ENCODE measurements around the gene RAD51AP1.
A peak's percentile ranks its signal among the peaks of the same experiment; 100 is the strongest.

The RAD51AP1 gene

DNA sequence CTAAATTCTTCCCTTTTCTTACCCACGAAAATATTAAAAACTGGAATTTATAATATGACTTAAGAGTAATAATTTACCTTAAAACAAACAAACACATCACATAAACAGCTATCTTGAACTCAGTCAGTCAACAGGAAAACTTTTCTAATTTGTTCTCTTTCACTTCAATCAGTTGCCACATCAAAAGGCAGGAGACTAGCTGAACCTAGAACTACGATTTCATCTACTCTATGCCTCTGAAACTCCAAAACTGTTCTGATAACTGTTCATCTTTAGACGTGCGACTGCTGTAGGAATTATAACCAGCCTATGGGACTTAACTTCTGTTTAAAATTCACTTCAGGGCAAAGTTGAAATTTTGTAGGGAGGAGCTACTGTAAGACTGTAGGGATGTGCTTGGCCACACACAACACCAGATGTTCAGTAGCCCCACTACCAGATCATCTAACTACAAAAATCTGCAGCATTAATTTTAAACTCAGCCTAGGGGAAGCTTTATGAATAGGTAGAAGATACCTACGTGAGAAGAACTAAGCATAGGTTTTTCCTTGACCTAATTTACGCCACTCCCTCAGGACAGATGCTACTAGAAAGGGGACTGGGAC, 7.6 kb upstream of the RAD51AP1 start:
- TF ChIP-seq, protein P1, sequence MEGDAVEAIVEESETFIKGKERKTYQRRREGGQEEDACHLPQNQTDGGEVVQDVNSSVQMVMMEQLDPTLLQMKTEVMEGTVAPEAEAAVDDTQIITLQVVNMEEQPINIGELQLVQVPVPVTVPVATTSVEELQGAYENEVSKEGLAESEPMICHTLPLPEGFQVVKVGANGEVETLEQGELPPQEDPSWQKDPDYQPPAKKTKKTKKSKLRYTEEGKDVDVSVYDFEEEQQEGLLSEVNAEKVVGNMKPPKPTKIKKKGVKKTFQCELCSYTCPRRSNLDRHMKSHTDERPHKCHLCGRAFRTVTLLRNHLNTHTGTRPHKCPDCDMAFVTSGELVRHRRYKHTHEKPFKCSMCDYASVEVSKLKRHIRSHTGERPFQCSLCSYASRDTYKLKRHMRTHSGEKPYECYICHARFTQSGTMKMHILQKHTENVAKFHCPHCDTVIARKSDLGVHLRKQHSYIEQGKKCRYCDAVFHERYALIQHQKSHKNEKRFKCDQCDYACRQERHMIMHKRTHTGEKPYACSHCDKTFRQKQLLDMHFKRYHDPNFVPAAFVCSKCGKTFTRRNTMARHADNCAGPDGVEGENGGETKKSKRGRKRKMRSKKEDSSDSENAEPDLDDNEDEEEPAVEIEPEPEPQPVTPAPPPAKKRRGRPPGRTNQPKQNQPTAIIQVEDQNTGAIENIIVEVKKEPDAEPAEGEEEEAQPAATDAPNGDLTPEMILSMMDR (conservative IDR thresholded peaks at IDR 0.05; ENCODE audit: low read length) = no peak
- H3K4me3 ChIP-seq (ENCODE audit: low read length) = no peak overlapping the region
- DNase-seq (ENCODE audit: low read depth) = no peak

DNA sequence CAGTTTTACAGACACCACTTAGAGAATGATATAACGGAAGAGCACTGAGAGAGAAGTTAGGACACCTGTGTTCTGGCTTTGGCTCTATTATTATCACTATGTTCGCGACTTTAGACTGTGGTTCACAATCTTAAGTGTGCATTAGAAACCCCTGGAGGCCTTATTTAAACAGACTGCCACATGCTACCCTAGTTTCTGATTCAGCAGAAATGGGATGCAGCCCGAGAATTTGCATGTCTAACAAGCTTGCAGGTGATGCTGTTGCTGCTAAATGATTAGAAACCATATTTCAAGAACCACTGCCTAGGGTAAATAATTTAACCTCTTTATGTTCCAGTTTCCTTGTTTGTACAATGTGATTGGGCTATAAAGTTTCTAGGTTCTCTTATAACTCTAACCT, 3.6 kb upstream of the RAD51AP1 start:
- TF ChIP-seq, protein P1 (conservative IDR thresholded peaks at IDR 0.05; ENCODE audit: low read length) = no peak
- no peak overlapping the region for H3K4me3 ChIP-seq (ENCODE audit: low read length)
- no peak for DNase-seq (ENCODE audit: low read depth)

DNA sequence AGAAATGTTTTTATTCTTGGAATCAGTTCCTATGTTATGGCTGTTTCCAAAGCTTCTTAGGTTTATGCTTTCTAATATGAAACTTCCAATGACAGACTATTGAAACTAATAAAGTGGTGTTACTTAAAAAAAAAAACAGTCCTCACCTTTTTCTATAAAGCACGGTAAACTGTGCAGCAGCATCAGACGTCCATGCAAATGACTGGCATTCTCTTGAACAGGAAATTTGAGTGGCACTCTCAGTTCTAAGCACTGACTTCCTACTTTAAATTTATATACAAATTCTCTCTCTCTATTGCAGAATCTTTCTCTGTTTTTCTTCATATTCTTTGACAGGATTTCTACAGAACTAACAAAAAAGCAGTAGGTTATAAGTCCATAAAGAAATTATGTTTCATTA, 2.8 kb upstream of the RAD51AP1 start:
- TF ChIP-seq, protein P1 (conservative IDR thresholded peaks at IDR 0.05; ENCODE audit: low read length) = no peak
- H3K4me3 ChIP-seq (ENCODE audit: low read length) = no peak overlapping the region
- DNase-seq (ENCODE audit: low read depth) = no peak

DNA sequence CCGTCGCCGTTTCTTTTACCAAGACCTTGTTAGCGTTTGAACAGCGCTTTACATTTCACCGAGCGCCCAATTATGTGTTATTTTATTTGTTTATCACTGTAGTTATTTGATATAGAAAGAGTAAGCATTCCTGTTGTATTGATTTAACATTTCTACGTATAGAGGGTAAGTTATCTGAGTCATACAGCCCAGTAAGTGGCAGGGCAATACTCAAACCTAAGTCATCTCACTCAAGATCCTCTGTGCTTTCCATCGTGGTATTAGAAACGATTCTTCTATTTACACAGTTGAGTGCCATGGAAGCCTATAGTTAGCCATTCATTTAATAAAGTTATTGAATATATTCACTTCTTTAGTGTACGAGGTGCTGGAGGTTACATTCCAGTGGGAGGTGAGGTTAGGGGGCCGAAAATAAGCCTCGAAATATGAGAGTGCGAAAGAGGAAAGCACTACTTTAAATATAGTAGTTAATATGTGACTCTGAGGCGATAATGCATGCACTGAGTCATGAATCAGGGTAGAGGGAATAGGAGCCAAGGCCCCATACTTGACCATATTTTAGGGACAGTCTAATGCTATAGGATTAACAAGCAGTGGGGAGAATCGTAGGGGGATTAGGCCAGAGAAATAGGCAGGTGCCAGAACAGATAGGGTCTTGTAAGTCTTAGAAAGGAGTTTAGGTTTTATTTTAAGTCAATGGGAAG, 629 bp downstream of the RAD51AP1 start:
- TF ChIP-seq, protein P1 (conservative IDR thresholded peaks at IDR 0.05; ENCODE audit: low read length) = no peak
- H3K4me3 ChIP-seq (ENCODE audit: low read length) = peak overlapping the region; percentile 98
- DNase-seq (ENCODE audit: low read depth) = no peak

DNA sequence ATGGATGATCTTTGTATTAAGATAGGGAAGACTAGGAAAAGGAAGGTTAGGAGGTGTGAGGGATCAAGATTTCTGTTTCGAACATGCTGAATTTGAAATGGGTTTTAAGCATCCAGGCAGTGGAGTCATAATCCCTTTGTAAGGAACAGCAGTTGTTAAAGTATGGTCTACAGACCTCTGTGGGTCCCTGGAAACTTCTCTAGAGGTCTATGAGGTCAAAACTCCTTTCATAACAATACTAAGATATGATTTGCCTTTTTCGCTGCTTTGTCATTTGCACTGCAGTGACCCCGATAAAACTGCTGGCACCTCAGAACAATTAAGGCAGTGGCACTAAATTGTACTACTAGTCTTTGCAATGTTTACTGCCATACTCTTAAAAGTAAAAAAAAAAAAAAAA, 1.5 kb downstream of the RAD51AP1 start:
- TF ChIP-seq, protein P1 (conservative IDR thresholded peaks at IDR 0.05; ENCODE audit: low read length) = no peak
- H3K4me3 ChIP-seq (ENCODE audit: low read length) = no peak overlapping the region
- no peak for DNase-seq (ENCODE audit: low read depth)

DNA sequence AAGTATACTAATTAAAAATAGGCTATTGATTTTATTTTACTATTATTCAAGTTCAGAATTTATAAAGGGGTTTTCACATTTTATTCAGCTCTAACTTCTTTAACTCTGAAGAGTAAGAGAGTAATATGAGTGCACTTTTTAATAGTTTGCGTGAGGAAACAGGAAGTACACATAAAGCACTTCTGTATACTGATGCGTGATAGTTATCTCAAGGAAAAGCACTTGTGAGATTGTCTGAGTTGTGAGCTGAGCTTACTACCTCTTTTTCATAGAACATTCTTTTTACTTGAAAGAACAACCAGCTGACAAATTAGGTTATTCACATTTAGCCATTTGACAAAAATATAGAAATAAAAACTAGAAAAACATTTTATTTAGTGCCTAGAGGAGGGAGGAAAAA, 1.9 kb downstream of the RAD51AP1 start:
- no peak for DNase-seq (ENCODE audit: low read depth)
- no peak overlapping the region for H3K4me3 ChIP-seq (ENCODE audit: low read length)
- TF ChIP-seq, protein P1 (conservative IDR thresholded peaks at IDR 0.05; ENCODE audit: low read length) = no peak

DNA sequence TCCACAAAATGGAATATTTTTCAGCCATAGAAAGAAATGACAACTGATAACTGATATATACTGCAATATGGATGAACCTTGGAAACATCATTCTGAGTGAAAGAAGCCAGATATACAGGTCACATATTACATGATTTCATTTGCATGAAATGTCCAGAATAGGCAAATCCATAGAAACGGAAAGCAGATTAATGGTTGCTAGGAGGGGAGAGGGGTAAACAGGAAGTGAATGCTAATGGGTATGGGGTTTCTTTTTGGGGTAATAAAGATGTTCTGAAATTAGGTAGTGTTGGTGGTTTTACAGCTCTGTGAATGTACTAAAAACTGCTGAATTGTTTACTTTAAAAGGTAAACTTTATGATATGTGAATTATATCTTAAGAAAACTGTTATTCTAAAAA, 6.5 kb downstream of the RAD51AP1 start:
- no peak overlapping the region for H3K4me3 ChIP-seq (ENCODE audit: low read length)
- TF ChIP-seq, protein P1 (conservative IDR thresholded peaks at IDR 0.05; ENCODE audit: low read length) = no peak
- DNase-seq (ENCODE audit: low read depth) = no peak
